Epidermal melanocyte (primary cell): Measurements from ENCODE around the gene EPHB1.
"Not testable (repeated sequence)": the region's sequence is repeated elsewhere in the genome, so short reads cannot be mapped to it uniquely, and the experiment has no call there.

Experiments
- DNase-seq: peaks from one replicate; pipeline ENCODE4 v3.0.0; 2011; ENCODE audit warnings: low spot score; ENCODE audit not compliant: insufficient read length

EPHB1 gene

DNA sequence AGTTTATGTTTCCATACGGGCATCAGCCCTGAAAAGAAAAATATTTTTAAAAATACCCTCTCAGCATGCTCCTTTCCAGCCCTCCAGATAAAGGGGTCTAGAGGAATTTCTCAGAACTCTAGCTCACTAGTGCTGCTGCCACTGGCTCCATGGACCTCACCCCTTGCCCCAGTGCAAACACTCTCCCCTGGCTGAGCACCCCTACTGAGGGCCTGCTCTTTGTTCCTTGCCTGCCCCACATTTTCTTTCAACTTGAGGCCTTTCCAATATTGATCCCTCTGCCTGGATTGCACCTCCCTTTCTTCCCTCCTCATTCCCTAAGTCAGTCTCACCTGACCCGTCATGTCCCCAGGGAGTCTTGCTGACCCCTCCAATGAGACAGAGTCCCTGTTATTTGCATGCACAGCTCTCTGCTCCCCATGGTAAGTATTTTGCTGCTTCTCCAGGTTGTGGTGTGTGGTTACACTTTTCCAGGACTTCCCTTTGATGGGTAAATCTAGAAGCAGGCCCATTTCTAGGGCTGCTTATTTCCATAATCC lies 196.5 kb downstream of the EPHB1 start:
- DNase-seq = no peak

DNA sequence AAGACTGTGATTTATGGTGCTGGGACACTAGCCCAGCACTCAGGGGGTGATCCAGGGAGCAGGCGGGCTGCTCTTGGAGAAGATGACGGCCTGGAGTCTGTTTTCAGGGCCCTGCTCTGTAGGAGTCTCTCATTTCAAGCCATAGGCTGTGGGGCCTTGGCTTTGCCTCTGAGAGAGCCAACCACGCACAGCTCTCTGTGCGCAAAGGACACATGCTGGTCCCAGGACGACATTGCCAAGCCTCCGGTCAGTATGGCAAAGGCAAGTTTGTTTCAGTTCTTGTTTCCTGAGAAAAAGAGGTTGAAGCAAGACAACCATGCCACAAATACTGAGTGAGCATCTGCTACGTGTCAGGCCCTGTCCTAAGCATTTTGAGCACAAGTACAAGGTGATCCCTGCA lies 197.1 kb downstream of the EPHB1 start:
- no peak for DNase-seq

DNA sequence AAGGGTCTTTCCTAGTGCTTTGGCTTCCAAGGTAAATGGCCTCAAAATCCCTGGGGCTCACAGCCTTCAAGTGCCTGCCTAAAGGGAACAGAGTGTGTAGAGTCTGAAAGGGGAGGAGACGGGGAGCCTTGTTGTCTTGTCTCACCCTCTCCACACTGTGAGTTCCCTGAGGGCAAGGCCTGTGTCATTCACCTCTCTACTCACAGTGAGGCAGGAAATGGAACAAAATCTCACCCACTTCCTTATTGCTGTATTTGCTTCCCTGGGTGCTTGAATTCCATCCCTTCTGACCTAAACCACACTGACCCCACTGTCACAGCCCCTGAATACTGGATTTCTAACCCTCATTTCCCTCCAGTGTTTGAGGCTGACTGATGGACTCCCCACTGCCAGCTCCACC lies 197.5 kb downstream of the EPHB1 start:
- DNase-seq = no peak

DNA sequence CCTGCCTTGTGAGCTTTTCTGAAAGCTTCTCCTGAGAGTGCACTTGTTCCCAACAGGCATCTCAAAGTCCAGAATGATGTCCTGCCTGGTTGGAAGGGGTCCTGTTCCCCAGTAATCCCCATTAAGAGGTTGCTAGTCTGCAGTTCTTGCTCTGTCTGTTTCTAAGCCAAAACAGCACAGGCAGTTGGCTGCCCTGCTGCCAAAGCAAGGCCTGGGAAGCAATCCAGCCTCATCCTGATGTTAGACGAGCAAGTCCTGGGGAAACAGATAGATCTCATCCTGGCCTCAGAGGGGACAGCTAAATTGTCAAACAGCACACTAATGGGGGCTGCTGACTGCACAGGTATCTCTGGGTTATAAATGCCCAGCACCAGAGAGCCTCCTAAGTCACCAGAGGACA lies 198.0 kb downstream of the EPHB1 start:
- DNase-seq = no peak

DNA sequence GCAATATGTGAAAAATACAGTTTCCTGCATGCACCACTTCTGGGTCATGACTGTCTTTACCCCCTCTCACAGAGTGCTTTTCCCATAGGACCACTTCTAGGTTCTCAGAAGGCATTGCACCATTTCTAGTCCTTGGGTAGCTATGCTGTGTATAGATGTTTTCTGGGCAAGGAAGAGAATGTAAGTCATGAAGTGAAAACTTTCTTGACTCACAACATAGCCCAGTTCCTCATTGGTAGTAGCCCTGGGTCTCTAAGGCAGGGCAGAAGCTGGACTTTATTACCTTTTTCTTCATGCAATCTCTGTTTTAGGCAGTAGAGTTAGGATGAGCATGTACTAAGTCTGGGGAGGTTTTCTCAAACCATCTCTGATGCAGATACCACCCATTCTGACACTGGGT lies 203.1 kb downstream of the EPHB1 start:
- DNase-seq = no peak

DNA sequence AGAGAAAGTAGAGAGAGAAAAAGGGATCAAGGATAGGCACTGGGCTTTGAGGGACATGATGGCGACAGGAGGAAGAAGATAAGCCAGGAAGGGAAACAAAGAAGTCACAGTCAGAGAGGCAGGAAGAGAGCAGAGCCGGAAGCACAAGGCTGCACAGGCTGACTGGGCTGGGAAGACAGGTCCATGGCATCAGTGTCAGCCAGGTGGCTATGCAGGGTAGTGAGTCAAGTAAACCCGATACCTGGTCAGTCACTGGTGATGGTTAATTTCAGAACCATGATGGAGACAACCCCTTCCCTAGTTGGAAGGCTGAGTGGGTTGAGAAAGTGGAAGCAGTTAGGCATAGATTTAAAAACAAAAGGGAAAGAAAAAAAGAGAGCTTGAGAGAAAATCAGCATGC lies 203.8 kb downstream of the EPHB1 start:
- no peak for DNase-seq

DNA sequence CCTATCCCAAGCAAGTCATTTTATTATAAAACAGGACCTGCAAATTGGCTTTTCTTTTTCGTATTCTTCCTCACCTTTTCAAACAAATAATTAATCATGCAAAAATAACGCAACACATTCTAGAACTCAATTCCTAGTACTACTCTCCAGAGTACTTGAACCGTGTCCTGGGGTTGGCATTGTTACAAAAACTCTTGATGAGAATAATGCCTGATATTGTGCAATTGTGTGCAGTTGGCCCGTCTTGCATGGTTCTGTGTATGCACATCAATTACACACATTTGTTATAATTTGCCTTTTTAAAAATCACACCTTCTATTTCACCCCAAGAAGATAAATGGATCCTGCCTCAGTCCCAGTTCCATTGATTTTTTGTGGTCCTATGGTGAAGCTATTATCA lies 205.4 kb downstream of the EPHB1 start:
- no peak for DNase-seq

DNA sequence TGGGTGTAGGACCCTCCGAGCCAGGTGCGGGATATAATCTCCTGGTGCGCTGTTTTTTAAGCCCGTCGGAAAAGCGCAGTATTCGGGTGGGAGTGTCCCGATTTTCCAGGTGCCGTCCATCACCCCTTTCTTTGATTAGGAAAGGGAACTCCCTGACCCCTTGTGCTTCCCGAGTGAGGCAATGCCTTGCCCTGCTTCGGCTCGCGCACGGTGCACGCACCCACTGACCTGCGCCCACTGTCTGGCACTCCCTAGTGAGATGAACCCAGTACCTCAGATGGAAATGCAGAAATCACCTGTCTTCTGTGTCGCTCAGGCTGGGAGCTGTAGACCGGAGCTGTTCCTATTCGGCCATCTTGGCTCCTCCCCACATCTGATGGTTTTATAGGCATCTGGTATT lies 210.6 kb downstream of the EPHB1 start:
- DNase-seq = not testable (repeated sequence)

DNA sequence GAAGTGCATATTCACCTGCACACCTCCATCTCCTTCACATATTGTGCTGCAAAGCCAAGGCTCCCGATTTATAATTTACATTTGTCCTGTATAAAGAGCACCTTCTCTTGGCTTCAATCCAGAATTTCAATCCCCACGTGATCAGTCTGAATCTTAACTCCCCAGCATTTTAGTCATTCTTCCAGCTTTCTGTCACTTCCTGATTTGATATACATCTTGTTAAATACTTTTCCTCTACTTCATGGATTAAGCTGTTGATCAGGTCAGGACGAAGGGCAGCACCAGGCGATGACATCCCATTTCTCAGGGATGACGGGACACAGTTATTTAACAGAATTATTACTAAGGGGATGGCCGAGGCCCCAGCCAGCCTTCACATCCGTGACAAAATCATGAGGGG lies 212.5 kb downstream of the EPHB1 start:
- no peak for DNase-seq

DNA sequence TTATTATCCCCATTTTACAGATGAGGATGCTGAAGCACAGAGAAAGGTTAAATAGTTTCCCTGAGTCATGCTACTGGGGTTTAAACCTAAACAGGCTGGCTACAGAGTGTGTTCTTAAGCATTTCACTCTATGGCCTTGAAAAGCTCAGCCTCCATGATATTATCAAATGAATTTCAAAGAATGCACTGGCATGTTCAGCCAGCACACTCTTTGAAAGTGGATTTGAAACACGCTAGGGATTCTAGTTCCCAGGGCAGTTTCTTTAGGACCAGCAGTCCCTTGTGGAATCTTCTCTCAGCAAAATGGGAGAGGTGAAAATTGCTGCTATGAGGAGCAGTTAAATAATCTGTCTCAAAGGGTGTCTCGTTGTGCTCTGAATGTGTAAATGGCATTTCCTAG lies 213.3 kb downstream of the EPHB1 start:
- no peak for DNase-seq

DNA sequence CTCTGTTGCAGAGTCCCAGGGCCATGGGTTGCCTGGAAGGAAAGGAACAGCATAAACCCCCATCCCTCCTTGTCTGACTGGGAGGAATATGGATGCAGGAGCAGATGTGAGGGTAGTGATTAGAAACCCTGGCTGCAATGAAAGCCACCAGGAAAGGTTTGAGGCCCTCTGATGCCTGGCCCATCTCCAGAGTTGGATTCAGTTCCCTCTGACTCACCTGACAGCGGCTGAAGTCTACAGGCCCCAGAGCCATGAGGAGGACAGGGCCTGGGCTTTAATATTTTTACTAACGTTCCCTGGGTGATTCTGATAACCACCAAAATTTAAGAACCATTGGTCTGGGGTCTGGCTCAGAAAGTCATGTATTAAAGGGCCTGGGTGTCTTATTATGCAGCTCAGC lies 214.0 kb downstream of the EPHB1 start:
- DNase-seq = no peak

DNA sequence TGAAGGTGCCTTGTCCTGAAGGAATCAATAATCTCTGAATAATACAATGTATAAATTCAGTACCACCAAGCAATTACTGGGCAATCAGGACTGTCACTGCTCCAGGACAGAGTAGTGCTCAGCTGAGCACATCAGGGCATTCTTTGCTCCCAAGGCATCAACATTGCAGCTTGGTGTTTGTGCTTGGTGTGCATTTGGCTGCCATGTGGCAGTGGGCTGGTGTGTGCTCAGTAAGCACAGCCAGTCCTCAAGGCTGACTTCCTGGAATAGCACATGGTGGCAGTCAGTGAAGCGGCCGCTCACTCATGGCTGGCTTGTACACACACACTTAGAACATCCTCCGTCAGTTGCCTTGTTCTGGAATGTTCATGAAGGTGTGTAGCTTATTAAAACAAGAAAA lies 217.0 kb downstream of the EPHB1 start:
- DNase-seq = no peak

DNA sequence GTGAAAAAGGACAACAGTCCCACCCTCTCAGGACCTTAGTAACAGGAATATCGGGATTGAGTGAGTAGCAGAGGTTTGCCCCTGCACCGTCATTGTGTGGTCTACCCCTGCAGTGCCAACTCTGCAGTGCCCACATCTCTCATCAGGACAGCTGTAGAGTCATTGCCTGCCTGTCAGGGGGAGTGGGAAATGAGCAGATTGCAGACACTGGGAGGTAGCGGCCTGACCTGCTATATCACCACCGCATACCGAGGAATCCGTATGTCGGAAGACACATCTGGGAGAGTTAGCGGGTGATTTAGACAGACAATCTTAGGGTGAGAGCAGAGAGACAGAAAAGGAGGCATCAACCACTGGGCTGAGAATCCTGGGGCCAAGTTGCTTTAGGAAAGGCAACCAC lies 218.1 kb downstream of the EPHB1 start:
- no peak for DNase-seq

DNA sequence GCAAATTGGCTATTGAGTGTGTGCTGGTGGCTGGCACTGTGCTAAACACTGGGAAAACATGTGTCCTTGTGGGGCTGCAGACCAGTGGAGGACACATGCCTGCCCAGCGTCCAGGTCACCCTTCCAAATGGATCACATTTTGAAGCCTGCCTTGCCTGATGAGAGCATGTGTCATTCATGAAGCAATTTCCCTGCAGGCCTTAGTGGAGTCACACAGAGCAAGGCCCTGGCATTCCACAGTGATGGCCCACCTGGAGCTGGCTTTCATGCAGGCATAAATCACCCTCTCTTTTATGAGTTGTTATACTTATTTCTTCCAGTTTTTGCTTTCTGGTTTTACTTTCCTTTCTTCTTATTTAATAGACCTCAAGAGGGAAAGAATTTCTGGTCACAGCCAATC lies 219.5 kb downstream of the EPHB1 start:
- no peak for DNase-seq

DNA sequence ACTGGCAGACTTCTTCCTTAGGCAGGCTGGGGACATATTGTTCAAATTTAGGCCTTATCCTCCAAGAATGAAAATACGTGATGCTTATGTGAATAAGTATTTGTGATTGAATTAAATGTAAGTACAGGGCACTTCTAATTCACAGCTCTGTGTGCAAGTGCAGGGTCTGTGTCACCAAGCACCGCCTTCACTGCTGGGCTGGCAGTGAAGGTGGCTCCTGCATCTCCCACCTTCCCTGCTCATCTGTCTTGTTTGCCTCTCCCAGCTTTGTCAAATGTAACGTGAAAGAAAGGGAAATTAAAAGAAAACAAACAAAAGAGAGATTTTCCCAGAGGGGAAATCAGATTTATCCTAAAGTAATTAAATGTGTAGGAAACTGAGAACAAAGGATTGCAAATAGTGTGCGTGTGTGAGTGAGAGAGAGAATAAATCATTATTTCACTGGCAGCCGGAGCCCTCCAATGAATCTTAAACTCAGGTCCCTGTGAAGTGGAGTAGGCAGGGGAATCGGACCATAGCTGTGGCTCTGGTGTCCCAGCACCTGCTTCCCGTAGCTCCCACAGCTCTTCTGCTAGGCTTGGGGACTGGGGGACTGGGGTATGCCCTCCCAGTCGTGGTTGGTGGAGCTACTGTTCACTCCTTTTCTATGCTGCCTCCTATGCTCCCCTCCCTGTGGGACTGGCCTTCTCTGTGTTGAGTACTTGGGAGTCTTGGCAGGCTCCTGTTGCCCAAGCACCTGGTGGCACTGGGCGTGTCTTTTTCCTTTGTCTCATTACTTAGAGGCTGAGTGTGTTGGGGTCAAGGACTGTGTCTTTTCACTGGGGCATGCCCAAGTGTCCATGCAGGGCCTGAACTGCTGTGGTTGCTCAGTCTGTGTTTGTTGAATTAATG lies 222.2 kb downstream of the EPHB1 start:
- no peak for DNase-seq

DNA sequence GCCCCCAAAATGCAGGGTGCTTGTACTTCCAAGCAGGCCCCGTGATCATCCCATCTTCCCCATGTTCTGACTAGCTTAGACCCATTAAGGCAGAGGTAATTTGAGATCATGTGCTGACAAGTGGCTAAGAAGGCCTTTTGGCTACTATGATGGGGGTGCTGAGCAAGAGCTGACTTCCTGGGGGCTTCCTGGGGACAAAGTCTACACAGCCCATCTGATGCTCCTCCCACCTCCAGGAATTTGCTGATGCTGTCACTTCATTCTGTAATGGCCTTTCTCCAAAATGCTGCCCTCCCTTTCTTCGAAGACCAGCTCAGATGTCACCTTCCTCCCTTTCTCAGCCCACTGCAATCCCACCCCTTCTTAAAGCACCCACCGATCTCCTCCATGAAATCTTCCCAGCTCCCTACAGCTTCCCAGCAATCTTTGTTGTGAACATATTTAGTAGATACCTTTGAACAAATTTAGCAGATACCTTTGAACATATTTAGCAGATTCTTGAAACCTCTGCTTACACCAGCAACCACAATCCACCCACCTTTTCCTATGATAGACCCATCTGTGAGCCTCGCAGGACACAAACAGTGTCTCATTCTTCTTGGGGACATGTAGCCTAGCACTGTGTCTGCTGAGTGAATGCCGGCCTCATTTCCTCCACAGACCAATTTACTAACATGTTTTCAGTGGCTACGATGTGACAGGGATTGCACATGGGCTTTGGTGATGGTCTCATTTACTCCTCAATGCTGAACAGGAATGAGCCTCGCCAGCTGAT lies 223.3 kb downstream of the EPHB1 start:
- no peak for DNase-seq

DNA sequence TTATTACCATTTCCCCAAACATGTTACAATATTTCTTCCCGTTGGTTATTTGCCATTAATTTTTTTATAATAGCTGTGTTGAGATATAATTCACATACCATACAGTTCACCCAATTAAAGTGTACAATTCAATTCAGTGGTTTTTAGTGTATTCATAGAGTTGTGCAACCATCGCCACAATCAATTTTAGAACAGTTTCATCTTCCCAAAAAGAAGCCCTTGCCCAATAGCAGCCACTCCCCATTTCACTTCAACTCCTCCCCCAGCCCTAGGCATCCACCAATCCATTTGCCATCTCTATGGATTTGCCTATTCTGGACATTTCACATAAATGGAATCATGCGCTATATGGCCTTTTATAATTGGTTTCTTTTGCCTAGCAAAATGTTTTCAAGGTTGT lies 225.1 kb downstream of the EPHB1 start:
- DNase-seq = no peak

DNA sequence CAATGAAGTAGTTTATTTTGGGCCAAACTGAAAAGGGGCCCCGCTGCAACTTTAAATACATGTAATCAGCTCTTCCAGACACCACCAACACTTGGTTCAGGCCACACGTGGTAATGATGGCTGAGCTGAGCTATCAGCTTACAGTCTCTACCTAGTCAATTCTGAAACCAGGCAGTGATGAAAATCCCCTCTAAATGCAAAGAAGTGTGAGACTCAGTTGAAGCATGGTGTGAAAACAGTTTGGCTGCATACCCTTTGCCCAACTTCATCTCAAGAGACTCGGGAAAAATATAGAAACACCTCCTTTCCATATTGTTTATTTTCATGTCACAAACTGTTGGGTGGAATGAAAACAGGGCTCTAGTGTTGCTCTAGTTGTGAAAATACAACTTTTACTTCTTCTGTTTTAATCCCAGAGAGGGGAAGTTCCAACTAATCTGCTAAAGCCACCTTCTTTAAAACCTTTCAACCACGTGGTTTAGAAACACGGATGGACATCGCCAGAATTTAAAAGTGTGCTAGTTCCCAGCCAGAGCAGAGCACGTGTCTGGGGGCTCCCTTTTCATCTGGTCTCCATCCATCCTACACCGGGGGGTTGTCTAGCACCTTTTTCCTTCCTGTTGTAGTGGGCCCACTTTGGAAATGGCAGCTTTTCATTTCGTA lies 229.1 kb downstream of the EPHB1 start:
- DNase-seq = no peak

DNA sequence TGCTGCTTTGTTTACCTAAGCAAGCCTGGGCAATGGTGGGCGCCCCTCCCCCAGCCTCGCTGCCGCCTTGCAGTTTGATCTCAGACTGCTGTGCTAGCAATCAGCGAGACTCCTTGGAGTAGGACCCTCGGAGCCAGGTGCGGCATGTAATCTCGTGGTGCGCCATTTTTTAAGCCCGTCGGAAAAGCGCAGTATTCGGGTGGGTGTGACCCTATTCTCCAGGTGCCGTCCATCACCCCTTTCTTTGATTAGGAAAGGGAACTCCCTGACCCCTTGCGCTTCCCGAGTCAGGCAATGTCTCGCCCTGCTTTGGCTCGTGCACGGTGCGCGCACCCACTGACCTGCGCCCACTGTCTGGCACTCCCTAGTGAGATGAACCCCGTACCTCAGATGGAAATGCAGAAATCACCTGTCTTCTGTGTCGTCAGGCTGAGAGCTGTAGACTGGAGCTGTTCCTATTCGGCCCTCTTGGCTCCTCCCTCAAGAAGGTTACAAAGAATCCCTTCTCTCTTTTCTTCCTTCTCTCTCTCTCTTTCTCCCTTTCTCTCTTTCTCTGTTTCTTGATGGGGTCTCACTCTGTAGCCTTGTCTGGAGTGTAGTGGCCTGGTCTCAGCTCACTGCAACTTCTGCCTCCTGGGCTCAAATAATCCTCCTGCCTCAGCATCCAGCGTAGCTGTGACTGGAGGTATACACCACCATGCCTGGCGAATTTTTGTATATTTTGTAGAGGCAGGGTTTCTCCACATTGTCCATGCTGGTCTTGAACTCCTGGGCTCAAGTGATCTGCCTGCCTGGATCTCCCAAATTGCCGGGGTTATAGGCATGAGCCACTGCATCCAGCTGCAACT lies 235.9 kb downstream of the EPHB1 start:
- DNase-seq = not testable (repeated sequence)

DNA sequence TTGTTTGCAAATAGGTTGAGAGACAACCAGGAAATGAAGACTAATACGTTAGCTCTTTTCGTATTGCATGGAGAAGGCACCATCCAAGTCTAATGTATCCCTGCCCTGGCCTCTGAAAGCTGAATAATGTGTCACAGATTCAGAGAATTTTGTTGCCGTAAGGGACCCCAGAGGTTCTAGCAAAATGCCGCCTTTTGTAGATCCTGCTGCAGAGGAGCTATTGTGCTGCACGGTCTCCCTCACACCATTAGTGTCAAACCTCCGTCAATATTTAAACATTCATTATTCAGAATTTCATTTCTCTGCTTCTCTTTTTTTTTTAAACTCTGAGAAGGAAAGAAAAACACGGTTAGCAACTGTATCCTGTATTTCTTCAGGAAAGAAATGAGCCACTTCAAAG lies 238.7 kb downstream of the EPHB1 start:
- DNase-seq = no peak

DNA sequence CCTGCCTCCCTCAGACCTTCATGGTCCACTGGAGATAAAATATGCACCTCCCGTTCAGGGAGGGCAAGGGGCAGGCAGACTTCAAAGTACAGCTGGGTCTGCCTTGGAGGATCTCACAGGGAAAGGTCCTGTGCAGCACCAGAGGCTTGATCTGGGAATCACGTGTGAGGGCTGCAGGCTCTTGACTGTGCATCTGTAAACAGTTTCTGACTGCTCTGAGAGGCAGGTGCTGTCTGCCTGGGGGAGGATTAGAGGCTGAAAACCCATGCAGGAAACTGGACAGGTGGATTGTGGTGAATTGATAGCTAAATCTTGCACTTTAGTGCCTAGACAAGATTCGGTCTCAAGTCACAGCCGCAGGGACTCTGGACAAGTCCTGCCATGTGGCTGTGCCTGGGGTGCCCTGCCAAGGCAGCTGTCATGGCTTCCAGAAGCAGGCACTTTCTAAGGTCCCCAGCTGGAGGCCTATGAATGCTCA lies 239.3 kb downstream of the EPHB1 start:
- DNase-seq = no peak
